Epidermal melanocyte (primary cell): Measurements from ENCODE around the gene SLC38A10.
"Not testable (repeated sequence)": the region's sequence is repeated elsewhere in the genome, so short reads cannot be mapped to it uniquely, and the experiment has no call there.

Source experiments
- DNase-seq: peaks from one replicate; pipeline ENCODE4 v3.0.0; 2011; ENCODE audit warnings: low spot score; ENCODE audit not compliant: insufficient read length

Gene SLC38A10

GRCh38 chr17:81312624-81313325 lies 17.7 kb upstream of the SLC38A10 start:
- DNase-seq = no peak

GRCh38 chr17:81311946-81312345 lies 16.8 kb upstream of the SLC38A10 start:
- DNase-seq = no peak

GRCh38 chr17:81310949-81311550 lies 15.9 kb upstream of the SLC38A10 start:
- DNase-seq = peak; percentile 90

DNA sequence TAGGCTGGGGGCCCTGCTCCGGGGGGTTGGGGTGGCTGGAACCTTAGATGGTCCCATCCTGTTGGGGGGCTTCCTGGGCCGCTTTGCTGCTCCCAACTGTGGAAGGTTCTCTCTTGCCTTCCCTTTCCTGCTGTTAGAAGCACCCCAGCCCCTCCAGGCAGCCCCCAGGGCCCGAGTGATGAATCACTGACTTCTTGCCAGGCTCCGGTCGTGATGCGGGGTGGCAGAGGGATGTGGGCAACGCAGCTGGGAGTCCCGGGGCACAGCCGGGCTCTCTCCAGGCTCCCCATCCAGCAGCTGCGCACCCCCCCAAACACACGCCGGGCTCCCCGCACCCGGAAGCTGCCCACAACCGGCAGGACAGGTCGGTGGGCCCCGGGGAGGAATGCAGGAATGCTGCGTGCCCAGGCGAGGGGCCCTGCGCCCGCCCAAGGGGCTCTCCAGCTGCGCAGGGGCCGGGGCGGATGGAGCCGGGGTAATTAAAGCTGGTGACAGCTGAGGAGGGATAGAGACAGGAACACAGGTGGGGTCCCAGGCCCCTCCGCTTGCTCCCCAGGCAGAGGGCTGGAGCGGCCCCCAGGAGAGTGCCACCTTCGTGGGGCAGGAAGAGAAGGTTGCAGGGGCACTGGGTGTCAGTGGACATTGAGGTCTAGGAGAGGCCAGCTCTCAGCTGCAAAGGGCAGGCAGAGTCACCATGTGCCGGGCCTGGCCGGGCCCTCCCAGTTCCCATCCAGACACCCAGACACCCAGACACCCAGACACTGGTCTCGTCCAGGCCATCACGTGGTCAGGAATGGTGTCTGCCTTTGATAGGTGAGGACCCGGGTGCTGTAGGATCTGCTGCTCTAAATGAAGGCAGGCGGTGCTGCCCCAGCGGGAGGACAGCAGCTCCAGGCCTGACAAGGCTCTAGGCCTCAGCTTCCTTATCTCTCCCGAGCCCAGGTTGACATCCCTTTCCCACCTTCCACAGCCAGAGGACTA lies 15.0 kb upstream of the SLC38A10 start:
- no peak for DNase-seq

GRCh38 chr17:81309140-81309858 lies 14.2 kb upstream of the SLC38A10 start:
- DNase-seq = peak; percentile 98

GRCh38 chr17:81308784-81309139 lies 13.7 kb upstream of the SLC38A10 start:
- DNase-seq = not testable (repeated sequence)

DNA sequence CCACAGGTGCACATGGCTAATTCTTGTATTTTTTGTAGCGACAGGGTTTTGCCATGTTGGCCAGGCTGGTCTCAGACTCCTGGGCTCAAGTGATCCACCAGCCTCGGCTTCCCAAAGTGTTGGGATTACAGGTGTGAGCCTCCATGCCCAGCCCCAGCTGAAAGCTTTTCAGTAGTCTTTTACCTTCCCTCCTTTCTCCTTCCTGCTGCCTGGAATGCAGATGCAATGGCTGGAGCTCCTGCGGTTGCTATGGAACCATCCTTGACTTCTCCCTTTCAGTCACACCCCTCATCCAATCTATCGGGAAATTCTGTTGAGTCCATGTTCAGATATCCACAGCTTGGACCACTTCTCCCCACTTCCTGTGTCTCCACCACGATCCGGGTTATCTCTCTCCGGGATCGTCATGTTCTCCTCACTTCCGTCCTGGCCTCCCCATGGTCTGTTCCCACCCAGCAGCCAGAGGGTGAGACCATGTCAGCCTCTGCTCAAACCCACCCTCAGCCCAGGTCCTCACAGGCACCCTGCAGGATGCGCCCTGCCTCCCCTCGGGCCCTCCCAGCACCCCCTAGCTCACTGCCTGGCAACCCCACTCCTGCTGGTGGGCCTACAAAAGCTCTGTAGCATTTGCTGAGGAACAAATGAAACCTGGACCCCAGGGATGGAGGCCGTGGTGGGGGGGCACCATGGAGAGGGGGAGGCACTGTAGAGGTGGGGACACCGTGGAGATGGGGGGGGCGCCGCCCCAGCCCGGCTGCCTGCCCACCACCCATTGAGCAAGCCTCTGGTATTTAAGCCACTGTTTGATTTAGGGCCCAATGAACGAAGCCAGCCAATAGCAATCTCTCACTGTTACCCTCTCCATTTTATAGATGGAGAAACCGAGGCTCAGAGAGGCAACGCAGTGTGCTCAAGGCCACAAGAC lies 12.8 kb upstream of the SLC38A10 start:
- DNase-seq = no peak

- no peak for DNase-seq
Measured at GRCh38 chr17:81306898-81307510, 11.9 kb upstream of the SLC38A10 start.

GRCh38 chr17:81306491-81306890 lies 11.4 kb upstream of the SLC38A10 start:
- DNase-seq = no peak

DNA sequence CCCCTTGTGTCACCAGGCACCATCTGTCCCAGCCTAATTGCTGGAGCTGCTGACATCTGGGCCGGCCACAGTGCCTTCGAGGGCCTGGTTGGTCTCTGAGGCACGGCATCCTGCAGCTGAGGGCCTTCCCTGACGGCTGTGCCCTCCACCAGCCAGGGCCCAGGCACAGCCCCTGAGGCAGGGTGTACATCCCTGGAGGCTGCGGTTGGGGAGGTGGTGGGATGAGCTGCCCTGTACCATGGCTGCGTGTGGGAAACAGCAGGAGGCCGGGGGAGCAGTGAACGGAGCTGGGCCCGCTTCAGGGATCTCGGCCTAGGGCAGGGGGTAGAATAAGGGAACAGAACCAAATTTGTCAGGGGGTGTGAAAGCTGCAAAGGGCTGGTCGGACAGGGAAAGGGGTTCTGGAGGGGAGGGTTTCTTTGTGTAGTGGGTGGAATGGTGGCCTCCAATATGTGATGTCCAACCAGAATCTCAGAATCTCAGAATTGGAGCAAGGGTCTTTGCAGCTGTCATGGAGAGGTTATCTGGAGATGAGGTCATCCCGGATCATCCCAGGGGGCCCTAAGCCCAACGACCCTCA lies 10.0 kb upstream of the SLC38A10 start:
- no peak for DNase-seq

- DNase-seq = no peak
Measured at GRCh38 chr17:81304196-81305015, 9.3 kb upstream of the SLC38A10 start.

DNA sequence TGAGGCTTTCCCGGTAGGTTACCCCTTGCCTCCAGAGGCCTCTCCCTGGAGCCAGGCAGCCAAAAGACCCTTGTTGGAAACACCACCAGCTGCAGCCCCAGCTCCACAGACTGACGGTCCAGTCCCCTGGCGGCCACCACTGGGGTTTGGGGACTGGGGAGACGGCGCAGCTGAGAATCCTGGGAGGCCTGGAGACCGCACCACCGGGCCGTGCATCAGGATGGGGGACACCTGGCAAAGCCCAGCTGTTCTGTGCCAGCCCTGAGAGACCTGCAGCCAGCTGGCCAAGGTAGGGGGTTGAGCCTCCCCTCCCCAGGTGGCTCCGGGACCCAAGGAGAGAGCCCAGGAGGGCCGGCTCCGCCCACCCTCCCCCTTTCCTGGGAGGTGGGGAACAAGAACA lies 8.3 kb upstream of the SLC38A10 start:
- no peak for DNase-seq

DNA sequence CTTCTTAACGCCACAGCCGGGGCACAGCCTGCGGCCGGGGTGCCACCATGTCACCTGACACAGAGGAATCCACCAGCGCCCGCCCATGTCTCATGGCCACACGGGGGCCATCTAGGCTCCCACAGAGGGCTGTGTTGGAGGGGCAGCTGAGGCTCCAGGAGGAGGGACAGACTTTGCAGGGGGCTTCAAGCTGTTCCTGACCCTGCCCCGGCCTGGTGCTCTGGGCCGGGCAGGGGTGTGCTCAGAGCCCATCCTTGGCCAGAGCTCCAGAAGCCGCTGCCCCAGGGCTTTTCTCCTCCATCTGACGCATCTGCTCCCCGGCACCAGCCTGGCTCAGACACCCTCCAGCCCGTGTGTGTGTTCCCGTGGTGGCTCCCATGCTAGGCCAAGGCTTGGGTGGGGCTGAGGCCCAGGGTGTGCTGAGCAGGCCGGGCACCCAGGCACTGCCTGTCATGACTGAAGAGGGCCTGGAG lies 7.8 kb upstream of the SLC38A10 start:
- DNase-seq = no peak

GRCh38 chr17:81302324-81302723 lies 7.2 kb upstream of the SLC38A10 start:
- DNase-seq = no peak

DNA sequence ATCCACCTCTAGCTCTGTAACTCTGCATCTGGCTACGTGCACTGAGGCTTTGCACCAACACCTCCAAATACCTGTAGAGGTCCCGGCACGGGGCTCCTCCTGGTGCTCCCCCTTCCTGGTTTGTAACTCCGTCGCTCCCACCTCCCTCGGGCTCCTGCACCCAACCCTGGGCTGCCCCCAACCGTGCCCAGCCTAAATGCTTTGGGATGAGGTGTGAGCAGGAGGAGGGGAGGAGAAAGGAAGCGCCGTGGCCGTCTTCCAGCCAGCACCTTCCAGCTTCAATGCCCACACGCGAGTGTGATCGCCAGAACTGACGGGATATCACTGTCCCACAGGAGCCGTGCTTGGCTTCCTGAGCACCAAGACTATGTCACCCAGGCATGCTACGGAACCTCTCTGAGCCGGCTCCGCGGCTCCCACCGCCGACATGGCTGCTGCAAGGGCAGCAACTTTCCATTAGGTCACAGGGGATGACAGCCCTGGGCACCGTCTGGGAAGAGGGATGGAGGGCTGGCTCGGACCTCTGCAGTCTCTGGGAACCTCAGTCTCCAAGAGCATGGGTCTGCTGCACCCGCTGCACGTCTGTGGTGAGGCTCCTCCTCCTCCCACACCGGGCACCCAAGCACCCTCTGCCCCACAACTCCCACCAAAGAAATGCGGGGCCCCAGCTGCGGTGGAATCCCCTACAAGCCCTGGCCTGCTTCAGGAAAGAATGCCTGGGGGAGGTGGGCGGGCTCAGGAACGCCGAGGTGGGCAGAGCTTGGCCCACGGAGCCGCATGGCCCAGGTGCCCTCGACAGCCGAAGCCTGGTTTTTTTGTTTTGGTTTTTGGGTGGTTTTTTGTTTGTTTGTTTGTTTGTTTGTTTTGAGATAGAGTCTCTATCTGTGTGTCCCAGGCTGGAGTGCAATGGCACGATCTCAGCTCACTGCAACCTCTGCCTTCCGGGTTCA lies 6.4 kb upstream of the SLC38A10 start:
- no peak for DNase-seq

DNA sequence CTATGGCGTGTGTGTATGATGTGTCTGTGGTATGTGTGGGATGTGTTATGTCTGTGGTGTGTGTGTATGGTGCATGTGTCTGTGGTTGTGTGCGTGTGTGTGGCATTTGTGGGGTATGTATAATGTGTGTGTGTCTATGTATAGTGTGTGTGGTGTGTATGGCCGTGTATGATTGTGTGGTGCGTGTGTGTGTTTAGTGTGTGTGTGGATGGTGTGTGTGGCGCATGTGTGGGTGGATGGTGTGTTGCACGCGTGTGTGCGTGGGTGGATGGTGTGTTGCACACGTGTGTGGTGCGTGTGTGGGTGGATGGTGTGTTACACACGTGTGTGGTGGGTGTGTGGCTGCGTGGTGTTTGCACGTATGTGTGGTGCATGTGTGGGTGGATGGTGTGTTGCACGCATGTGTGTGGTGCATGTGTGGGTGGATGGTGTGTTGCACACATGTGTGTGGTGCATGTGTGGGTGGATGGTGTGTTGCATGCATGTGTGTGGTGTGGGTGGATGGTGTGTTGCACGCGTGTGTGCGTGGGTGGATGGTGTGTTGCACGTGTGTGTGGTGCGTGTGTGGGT lies 5.6 kb upstream of the SLC38A10 start:
- DNase-seq = no peak
